Progenitor cell of endocrine pancreas (in vitro differentiated cells): ENCODE data around the gene KCTD17. TPM values are rescaled to one million over a fixed set of nuclear protein-coding genes. Genes with fewer than 3 reads are reported as not detected.

Experiments
- DNase-seq: peaks from one replicate; pipeline ENCODE4 v3.0.0; 2021; ENCODE audit warnings: low spot score; ENCODE audit not compliant: unreplicated experiment
- H3K27ac Mint-ChIP-seq: 2 replicates; pipeline ENCODE4 v1.8.0; 2021; ENCODE audit warnings: mild to moderate bottlenecking, moderate library complexity, mixed read lengths
- H3K27me3 Mint-ChIP-seq: 2 replicates; pipeline ENCODE4 v1.8.0; 2021; ENCODE audit warnings: mixed read lengths
- H3K36me3 Mint-ChIP-seq: 2 replicates; pipeline ENCODE4 v1.8.0; 2022; ENCODE audit warnings: mixed read lengths; ENCODE audit not compliant: insufficient read depth
- H3K4me1 Mint-ChIP-seq: 2 replicates; pipeline ENCODE4 v1.8.0; 2021; ENCODE audit warnings: low read depth, mixed read lengths
- H3K4me3 Mint-ChIP-seq: 2 replicates; pipeline ENCODE4 v1.8.0; 2021; ENCODE audit warnings: low read depth, mild to moderate bottlenecking, moderate library complexity, mixed read lengths
- H3K9me3 Mint-ChIP-seq: 2 replicates; pipeline ENCODE4 v1.8.0; 2021; ENCODE audit warnings: low read depth, mixed read lengths
- total RNA-seq: library from RNA; stranded (reverse); gene quantifications from 2 replicates; pipeline ENCODE4 v1.2.1, GENCODE V29; 2021
- TF ChIP-seq, protein P1 (sequence below): fragments of 200-600 bp; sonication (generic); IDR thresholded peaks from one replicate; pipeline ENCODE4 v1.5.0; 2021; ENCODE audit warnings: antibody characterized with exemption, mild to moderate bottlenecking; ENCODE audit not compliant: unreplicated experiment

Gene KCTD17
- total RNA-seq, 1 donor from 2014 or later = 38.8 TPM

DNA sequence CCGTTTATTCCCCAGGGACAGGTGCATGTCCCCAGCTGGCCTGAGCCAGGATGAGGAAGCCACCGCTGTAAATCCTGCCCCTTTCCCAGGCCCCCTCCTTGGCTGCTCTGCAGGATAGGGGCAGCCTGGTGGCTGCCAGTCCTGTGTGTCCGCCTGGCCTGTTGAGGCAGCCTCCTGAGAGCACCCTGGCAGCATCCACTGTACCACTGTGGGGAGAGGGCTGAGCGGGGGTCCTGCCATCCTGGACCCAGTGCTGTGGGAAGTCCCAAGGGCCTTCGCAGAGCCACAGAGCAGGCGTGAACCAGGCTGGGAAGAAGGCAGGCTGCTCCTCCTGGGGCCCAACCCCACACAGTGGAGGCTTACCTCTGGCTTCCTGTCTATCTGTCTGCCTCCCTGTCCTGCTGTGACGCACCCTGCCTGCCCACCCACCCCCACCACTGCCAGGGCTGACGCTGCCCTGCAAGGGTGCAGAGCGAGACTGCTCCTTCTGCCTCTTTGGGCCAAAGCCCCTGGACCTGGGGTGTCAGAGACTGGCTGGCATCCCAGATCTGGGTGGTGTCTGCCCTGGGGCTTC lies 8.4 kb downstream of the KCTD17 start:
- Mint-ChIP-seq H3K4me1 (no peaks in the 10 kb centered on the region), H3K9me3 (no peaks in the 10 kb centered on the region), H3K27ac (no peak overlapping the region), H3K4me3 (no peak overlapping the region), H3K36me3 (peaks cover 2% of the 10 kb centered on the region), H3K27me3 (no peaks in the 10 kb centered on the region)
- DNase-seq = no peak
- TF ChIP-seq, protein P1, sequence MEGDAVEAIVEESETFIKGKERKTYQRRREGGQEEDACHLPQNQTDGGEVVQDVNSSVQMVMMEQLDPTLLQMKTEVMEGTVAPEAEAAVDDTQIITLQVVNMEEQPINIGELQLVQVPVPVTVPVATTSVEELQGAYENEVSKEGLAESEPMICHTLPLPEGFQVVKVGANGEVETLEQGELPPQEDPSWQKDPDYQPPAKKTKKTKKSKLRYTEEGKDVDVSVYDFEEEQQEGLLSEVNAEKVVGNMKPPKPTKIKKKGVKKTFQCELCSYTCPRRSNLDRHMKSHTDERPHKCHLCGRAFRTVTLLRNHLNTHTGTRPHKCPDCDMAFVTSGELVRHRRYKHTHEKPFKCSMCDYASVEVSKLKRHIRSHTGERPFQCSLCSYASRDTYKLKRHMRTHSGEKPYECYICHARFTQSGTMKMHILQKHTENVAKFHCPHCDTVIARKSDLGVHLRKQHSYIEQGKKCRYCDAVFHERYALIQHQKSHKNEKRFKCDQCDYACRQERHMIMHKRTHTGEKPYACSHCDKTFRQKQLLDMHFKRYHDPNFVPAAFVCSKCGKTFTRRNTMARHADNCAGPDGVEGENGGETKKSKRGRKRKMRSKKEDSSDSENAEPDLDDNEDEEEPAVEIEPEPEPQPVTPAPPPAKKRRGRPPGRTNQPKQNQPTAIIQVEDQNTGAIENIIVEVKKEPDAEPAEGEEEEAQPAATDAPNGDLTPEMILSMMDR = no peak

DNA sequence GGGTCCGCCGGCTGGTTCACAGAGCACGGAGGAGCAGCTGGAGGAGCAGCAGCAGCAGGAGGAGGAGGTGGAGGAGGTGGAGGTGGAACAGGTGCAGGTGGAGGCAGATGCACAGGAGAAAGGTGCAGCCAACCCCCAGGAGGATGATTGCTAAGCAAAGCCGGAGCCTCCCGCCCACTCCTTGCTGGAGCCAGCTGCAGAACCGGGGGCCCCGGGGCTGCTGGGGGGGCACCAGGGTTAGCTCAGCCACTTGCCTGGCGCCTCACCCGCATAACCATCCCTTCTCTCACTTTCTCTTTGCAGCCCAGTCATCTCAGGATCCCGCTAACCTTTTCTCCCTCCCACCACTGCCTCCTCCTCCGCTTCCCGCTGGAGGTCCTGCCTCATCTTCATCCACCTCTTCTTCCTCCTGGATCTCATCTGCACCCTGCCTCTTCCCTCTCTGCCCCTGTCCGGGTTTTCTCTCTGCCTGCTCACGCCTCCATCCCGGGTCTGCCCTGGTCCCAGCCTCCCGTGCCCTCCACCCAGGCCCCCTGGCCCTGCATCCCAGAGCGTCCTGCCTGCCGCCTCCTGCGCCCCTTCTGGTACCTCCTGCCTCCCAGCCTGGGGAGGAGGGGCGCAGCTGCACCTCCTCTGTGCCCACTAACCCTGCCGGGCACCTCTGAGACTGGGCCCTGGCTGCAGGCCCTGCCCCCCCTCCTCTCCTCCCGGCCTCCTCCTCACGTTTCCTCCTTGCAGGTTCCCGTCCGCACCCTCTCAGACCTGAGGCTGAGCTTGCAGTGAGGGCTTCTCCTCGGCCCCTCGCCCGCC lies 9.5 kb downstream of the KCTD17 start:
- H3K9me3 Mint-ChIP-seq = no peaks in the 10 kb centered on the region
- no peak overlapping the region for H3K4me3 Mint-ChIP-seq

DNA sequence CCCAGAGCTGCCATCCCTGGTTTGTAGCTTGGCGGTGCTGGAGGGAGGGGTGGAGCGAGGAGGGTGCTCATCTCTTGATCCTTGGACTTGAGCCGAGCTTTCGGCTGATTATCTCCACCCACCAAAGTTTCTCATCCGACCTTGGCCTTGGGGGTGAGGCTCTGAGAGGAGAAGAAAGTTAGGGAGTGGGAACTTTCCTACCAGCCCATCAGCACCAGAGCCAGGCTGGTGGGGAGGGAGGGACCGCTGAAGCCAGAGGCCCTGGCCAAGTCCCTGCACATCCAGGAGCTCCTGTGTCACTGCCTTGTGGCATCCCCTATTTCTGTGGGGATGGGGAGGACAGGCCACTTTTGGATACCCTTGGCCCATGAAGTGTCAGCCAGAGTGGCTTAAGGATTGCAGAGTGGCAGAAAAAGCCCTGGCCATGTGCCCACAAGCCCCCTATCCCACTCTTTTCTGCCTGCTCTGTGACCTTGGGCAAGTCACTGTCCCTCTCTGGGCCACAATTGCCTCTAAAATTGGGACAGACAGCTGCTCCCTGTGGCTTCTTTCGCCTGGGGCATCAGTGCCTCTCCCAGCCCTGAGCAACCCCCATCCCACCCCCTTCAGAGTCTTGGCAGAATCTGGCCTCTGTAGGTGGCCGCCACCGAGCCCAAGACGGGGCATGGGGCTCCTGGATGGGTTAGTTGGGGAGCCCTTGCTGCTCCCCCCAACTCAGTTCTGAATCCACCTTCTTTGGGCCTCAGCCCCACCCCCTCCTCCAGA lies 10.3 kb downstream of the KCTD17 start:
- Mint-ChIP-seq H3K9me3 (no peaks in the 10 kb centered on the region), H3K36me3 (no peaks in the 10 kb centered on the region), H3K27me3 (peaks cover 6% of the 10 kb centered on the region), H3K4me3 (no peak overlapping the region), H3K4me1 (peaks cover 3% of the 10 kb centered on the region), H3K27ac (no peak overlapping the region)
- TF ChIP-seq, protein P1 = no peak
- DNase-seq = no peak

More for the DNA sequence above, 9.5 kb downstream of the KCTD17 start:
- Mint-ChIP-seq H3K27ac (no peak overlapping the region), H3K4me1 (peaks cover 2% of the 10 kb centered on the region), H3K36me3 (peaks cover 2% of the 10 kb centered on the region), H3K27me3 (no peaks in the 10 kb centered on the region)
- no peak for DNase-seq
- TF ChIP-seq, protein P1 = no peak

DNA sequence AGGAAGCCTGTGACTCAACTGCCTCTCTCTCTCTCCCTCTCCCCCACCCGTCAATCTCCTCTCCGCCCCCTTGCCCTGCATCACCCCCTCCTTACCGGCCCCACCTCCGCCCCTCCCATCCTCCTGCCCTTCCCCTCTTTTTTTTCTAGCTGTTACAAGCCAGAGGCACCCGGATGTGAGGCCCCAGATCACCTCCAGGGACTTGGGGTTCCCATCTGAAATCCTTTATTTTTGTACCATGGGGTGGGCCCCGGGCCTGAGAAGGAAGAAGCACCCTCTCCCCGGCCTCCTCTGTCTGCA lies 10.8 kb downstream of the KCTD17 start:
- no peak overlapping the region for H3K4me3 Mint-ChIP-seq
- TF ChIP-seq, protein P1 = no peak
- no peaks in the 10 kb centered on the region for H3K9me3 Mint-ChIP-seq
- peaks cover 3% of the 10 kb centered on the region for H3K4me1 Mint-ChIP-seq
- peaks cover 11% of the 10 kb centered on the region for H3K27me3 Mint-ChIP-seq
- DNase-seq = no peak
- no peaks in the 10 kb centered on the region for H3K36me3 Mint-ChIP-seq
- H3K27ac Mint-ChIP-seq = no peak overlapping the region

DNA sequence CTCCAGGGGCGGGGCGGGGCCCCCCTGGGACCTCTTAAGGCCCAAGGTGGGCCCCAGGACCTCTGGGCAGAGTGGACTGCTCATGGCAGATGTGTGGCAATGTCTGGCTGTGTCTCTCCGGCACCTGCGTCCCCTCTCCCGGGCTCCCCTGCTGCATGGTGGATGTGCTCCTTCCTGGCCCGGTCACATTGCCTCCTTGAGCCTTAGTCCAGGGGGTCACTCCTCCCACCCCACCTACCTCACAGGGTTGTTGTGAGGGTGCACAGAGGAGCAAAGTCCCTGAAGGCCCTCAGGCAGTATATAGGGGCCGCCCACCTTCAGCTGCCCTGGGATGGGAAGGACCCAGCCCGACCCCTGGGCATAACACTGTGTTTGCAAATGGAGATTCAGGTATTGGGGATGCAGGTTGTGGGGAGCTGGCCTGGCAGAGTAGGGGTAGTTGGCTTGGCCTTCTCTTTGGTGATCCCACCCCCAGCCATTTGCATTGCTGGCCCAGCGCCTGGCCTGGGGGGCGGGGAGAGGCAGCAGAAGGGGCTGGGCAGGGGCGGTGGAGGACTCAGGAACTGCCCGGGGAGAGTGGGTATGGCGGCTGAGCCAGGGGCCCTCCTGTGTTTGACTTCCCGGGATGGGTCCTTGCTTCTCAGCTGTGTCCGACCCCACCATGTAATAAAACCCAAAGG lies 11.3 kb downstream of the KCTD17 start:
- peaks cover 3% of the 10 kb centered on the region for H3K4me1 Mint-ChIP-seq
- H3K36me3 Mint-ChIP-seq = no peaks in the 10 kb centered on the region
- no peak overlapping the region for H3K27ac Mint-ChIP-seq
- no peak for DNase-seq
- H3K27me3 Mint-ChIP-seq = peaks cover 16% of the 10 kb centered on the region
- no peak overlapping the region for H3K4me3 Mint-ChIP-seq
- TF ChIP-seq, protein P1 = no peak
- H3K9me3 Mint-ChIP-seq = no peaks in the 10 kb centered on the region
